ENCODE measurements around the gene KLRF1.
"Not testable (repeated sequence)": the region's sequence is repeated elsewhere in the genome, so short reads cannot be mapped to it uniquely, and the experiment has no call there.

The KLRF1 gene

GRCh38 chr12:9869307-9870161 lies 42.3 kb downstream of the KLRF1 start, which contains the start of gene CLEC2B:
Gene CLEC2B (minus strand): TSS chr12:9869354.
- DNase-seq (ENCODE audit: low read depth in 2 of 3, low spot score in 1 of 3): peak in 1 of 3 donors; percentile 14

- DNase-seq (ENCODE audit: low read depth in 2 of 3, low spot score in 1 of 3): no peak
Observed at GRCh38 chr12:9870286-9870866, 43.1 kb downstream of the KLRF1 start.

- DNase-seq (ENCODE audit: low read depth in 2 of 3, low spot score in 1 of 3): peak in 1 of 3 donors; percentile 9
Observed at GRCh38 chr12:9872162-9872561, 44.9 kb downstream of the KLRF1 start.

DNA sequence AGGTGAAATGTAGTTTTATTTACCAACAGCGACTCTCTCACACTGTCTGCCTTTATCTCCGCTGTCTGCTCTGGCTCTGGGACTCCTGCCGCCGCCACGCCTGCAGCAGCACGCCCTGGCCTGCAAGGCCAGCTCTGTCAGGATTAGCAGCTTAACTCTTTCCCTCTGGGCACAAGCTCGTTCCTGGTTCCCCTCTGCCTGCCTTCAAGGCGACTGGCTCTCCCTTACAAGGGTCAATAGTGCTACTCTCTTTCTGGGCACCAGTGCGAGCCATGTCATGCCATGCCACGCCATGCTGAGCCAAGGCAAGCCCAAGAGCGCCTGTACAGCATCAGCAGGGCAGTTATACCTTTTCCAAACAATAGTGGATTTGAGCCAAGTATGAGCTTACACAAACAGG lies 45.5 kb downstream of the KLRF1 start:
- DNase-seq (ENCODE audit: low read depth in 2 of 3, low spot score in 1 of 3): no peak

DNA sequence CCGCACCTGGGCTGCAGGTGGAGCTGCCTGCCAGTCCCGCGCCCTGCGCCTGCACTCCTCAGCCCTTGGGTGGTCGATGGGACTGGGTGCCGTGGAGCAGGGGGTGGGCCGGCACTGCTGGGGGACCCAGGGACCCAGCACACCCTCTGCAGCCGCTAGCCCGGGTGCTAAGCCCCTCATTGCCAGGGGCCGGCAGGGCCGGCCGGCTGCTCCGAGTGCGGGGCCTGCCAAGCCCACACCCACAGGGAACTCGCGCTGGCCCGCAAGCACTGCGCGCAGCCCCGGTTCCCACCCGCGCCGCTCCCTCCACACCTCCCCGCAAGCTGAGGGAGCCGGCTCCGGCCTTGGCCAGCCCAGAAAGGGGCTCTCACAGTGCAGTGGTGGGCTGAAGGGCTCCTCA lies 48.8 kb downstream of the KLRF1 start:
- not testable (repeated sequence) for DNase-seq (ENCODE audit: low read depth in 2 of 3, low spot score in 1 of 3)

GRCh38 chr12:9880532-9881078 lies 53.3 kb downstream of the KLRF1 start:
- no peak for DNase-seq (ENCODE audit: low read depth in 2 of 3, low spot score in 1 of 3)

DNA sequence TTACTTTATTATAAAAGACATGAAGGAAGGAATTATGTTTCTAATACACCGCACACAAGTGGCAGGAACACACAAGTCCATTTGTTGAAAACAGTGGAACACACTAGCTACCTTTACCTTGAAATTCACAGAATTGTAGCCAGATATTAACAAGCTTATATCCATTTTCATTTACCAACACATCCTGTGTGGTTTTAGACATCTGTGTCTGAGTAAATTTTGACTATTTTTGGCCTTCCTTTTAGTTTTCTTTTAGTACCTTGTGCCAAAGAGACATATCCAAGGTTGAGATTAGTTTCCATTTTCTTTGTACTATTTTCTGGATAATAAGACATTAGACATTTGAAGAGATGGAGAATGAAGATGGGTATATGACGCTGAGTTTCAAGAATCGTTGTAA lies 54.0 kb downstream of the KLRF1 start, which contains the start of gene KLRF2:
Gene KLRF2 (plus strand): TSS at position 244 of the 400 bp plus-strand sequence. CDS start 107 bp downstream, at position 351.
- DNase-seq (ENCODE audit: low read depth in 2 of 3, low spot score in 1 of 3): no peak

GRCh38 chr12:9881988-9882387 lies 54.7 kb downstream of the KLRF1 start:
- no peak for DNase-seq (ENCODE audit: low read depth in 2 of 3, low spot score in 1 of 3)

DNA sequence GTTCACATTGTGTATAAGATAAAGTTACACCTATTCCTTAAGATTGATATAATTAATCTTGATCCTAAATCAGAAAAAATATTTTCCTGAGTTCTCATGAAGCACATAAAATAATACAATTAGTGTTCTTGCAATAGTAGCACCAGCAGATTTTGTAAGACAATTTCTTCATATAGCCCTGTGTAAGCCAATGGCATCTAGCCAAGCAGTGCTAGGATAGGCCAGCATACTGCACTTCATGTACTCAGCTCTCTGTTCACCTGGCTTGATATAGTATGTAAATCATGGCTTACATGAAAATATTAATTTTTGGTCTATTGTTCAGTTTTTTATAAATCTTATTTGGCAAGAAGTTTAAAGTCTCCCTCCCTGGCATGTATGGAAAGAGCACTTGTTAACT lies 55.9 kb downstream of the KLRF1 start:
- no peak for DNase-seq (ENCODE audit: low read depth in 2 of 3, low spot score in 1 of 3)

- DNase-seq (ENCODE audit: low read depth in 2 of 3, low spot score in 1 of 3): no peak
Observed at GRCh38 chr12:9888665-9889273, 61.5 kb downstream of the KLRF1 start.

Data from stimulated activated CD4-positive, alpha-beta T cell treated with anti-CD3 and anti-CD28 coated beads, Interleukin-12 subunit alpha, Interleukin-12 subunit beta, amount 100 ng/mL, for 48 hours (primary cell).